A549 (cell line): Measurements from ENCODE around the gene SGTB. TPM values are rescaled to one million over a fixed set of nuclear protein-coding genes. Genes with fewer than 3 reads are reported as not detected.

Source experiments
- ATAC-seq, 2 experiments: fragments of 200-7000 bp in 1 of 2; fragments of >200 bp in 1 of 2; cut with Nextera tagmentation in 1 of 2; cut with Tn5 transposase in 1 of 2; 3 replicates each; pipeline versions ENCODE4 v1.8.0 to v1.9.1; 2018 to 2020; ENCODE audit warnings: mild to moderate bottlenecking in 1 of 2, moderate library complexity in 1 of 2
- CTCF ChIA-PET: fragments of 300-600 bp; sonication (Branson Sonifier 250); formaldehyde crosslinking; extraction: SDS; loops from one replicate; lab custom pipeline; 2021; ENCODE audit warnings: antibody characterized with exemption, inconsistent platforms; lab: Yijun Ruan, JAX
- POLR2A ChIA-PET: fragments of 350-600 bp; formaldehyde crosslinking; extraction: SDS; loops from one replicate; lab custom pipeline; 2021; ENCODE audit warnings: antibody characterized with exemption, inconsistent platforms; lab: Yijun Ruan, JAX
- DNase-seq, 2 experiments: peaks; one replicate each; pipeline versions ENCODE4 v3.0.0 to v3.0.0-alpha.2; 2011 to 2016; ENCODE audit warnings: low read depth in 1 of 2, low spot score in 1 of 2
- FAIRE-seq: peaks from 2 replicates; lab custom pipeline; 2011; peaks lifted over from hg19 to GRCh38; lab: Jason Lieb, UNC
- H3K27ac ChIP-seq, 2 experiments: fragments of >200 bp; sonication (Bioruptor Twin); formaldehyde crosslinking; 3 replicates each; pipeline ENCODE4 v1.5.1; 2016 to 2017
- H3K4me1 ChIP-seq: fragments of >200 bp; sonication (Bioruptor Twin); formaldehyde crosslinking; 3 replicates; pipeline ENCODE4 v1.6.1; 2016
- H3K4me2 ChIP-seq: fragments of >200 bp; sonication (Bioruptor Twin); formaldehyde crosslinking; 3 replicates; pipeline ENCODE4 v1.6.1; 2016
- H3K4me3 ChIP-seq: fragments of >200 bp; sonication (Bioruptor Twin); formaldehyde crosslinking; 3 replicates; pipeline ENCODE4 v1.5.1; 2016
- H3K9me3 ChIP-seq: fragments of >200 bp; sonication (Bioruptor Twin); formaldehyde crosslinking; 3 replicates; pipeline ENCODE4 v1.6.1; 2016
- CBX8 ChIP-seq: fragments of 200-600 bp; sonication (generic); IDR thresholded peaks from 2 replicates; pipeline ENCODE4 v1.6.1; 2016
- EHMT2 ChIP-seq: fragments of 200-600 bp; sonication (generic); IDR thresholded peaks from 2 replicates; pipeline ENCODE4 v1.6.1; 2016; ENCODE audit warnings: antibody characterized with exemption, low read depth, mild to moderate bottlenecking, moderate library complexity
- ESRRA ChIP-seq: fragments of 150-350 bp; IDR thresholded peaks from 2 replicates; pipeline ENCODE4 v1.6.1; 2014; ENCODE audit warnings: mild to moderate bottlenecking, low read length, borderline replicate concordance
- FOXS1 ChIP-seq: fragments of 250-450 bp; sonication (Bioruptor Pico); IDR thresholded peaks from 2 replicates; pipeline ENCODE4 v1.5.0; 2020; ENCODE audit warnings: mild to moderate bottlenecking, moderate library complexity
- GATA3 ChIP-seq: IDR thresholded peaks from 2 replicates; pipeline ENCODE4 v1.6.1; 2012; ENCODE audit warnings: borderline replicate concordance
- HOXA7 ChIP-seq: fragments of 250-450 bp; sonication (Bioruptor Pico); IDR thresholded peaks from 2 replicates; pipeline ENCODE4 v1.5.0; 2020; ENCODE audit warnings: mild to moderate bottlenecking, moderate library complexity
- HOXB13 ChIP-seq: fragments of 250-450 bp; sonication (Bioruptor Pico); IDR thresholded peaks from 2 replicates; pipeline ENCODE4 v1.5.0; 2020; ENCODE audit warnings: low read depth, mild to moderate bottlenecking, moderate library complexity
- HOXB5 ChIP-seq: fragments of 250-450 bp; sonication (Bioruptor Pico); IDR thresholded peaks from 2 replicates; pipeline ENCODE4 v1.5.0; 2020; ENCODE audit warnings: mild to moderate bottlenecking, moderate library complexity
- JUNB ChIP-seq: fragments of >200 bp; sonication (Bioruptor Twin); formaldehyde crosslinking; IDR thresholded peaks from 2 replicates; pipeline ENCODE4 v1.6.1; 2016
- KDM1A ChIP-seq: fragments of 200-600 bp; sonication (generic); IDR thresholded peaks from 2 replicates; pipeline ENCODE4 v1.6.1; 2016; ENCODE audit warnings: low read depth, mild to moderate bottlenecking
- MAZ ChIP-seq: fragments of 150-350 bp; IDR thresholded peaks from 2 replicates; pipeline ENCODE4 v1.6.1; 2014; ENCODE audit warnings: antibody characterized with exemption, low read depth, low read length, borderline replicate concordance
- PHF8 ChIP-seq: fragments of 200-600 bp; sonication (generic); IDR thresholded peaks from 2 replicates; pipeline ENCODE4 v1.6.1; 2016; ENCODE audit warnings: low read depth, mild to moderate bottlenecking, antibody characterized with exemption, moderate library complexity, borderline replicate concordance
- POLR2A ChIP-seq: IDR thresholded peaks from 2 replicates; pipeline ENCODE4 v1.6.1; 2012; ENCODE audit warnings: mild to moderate bottlenecking, low read length
- RAD21 ChIP-seq, 2 experiments: fragments of >200 bp in 1 of 2; sonication (Bioruptor Twin) in 1 of 2; formaldehyde crosslinking in 1 of 2; IDR thresholded peaks in 1 of 2; conservative IDR thresholded peaks in 1 of 2; 2 replicates in 1 of 2; 3 replicates in 1 of 2; pipeline ENCODE4 v1.6.1; 2012 to 2018; ENCODE audit warnings: inconsistent platforms in 1 of 2
- RARB ChIP-seq: fragments of 250-450 bp; sonication (Bioruptor Pico); IDR thresholded peaks from 2 replicates; pipeline ENCODE4 v1.8.0; 2021; ENCODE audit warnings: mild to moderate bottlenecking, moderate library complexity
- RCOR1 ChIP-seq: fragments of 150-350 bp; IDR thresholded peaks from 2 replicates; pipeline ENCODE4 v1.6.1; 2014; ENCODE audit warnings: antibody characterized with exemption, low read length, low read depth
- RFX5 ChIP-seq: fragments of 450-650 bp; IDR thresholded peaks from 2 replicates; pipeline ENCODE4 v1.7.1; 2014; ENCODE audit warnings: antibody characterized with exemption, mild to moderate bottlenecking, moderate library complexity
- TFCP2L1 ChIP-seq: fragments of 250-450 bp; sonication (Bioruptor Pico); IDR thresholded peaks from 2 replicates; pipeline ENCODE4 v1.5.0; 2021; ENCODE audit warnings: mild to moderate bottlenecking
- ZC3H11A ChIP-seq: fragments of 450-650 bp; IDR thresholded peaks from 2 replicates; pipeline ENCODE4 v1.6.1; 2014; ENCODE audit warnings: antibody characterized with exemption, mild to moderate bottlenecking
- ZFP36 ChIP-seq: fragments of 450-650 bp; IDR thresholded peaks from 2 replicates; pipeline ENCODE4 v1.6.1; 2014; ENCODE audit warnings: borderline replicate concordance; ENCODE audit not compliant: partially characterized antibody
- ZSCAN20 ChIP-seq: fragments of 250-450 bp; sonication (Bioruptor Pico); IDR thresholded peaks from 2 replicates; pipeline ENCODE4 v1.8.0; 2022; ENCODE audit warnings: mild to moderate bottlenecking, moderate library complexity
- WGBS: methylation state at CpG from one replicate; pipeline ENCODE4 v1.1.6; 2017; ENCODE audit errors: missing lambda C conversion rate; 5-methylcytosine and 5-hydroxymethylcytosine counted together
- polyA plus RNA-seq, 4 experiments: library from polyadenylated mRNA; depleted of rRNA in 3 of 4; stranded (reverse); fragments of >200 nt; fragmentation: RNase III in 1 of 4; extraction: RNeasy Plus Mini Kit Qiagen cat#74134 plus additional on column Dnase treatment in 1 of 4; gene quantifications; 2 replicates in 3 of 4; 3 replicates in 1 of 4; pipeline ENCODE4 v1.2.3, GENCODE V29; 2011 to 2017
- TF ChIP-seq, protein P1 (sequence below): fragments of 200-600 bp; sonication (generic); IDR thresholded peaks from 2 replicates; pipeline ENCODE4 v1.6.1; 2016; ENCODE audit warnings: antibody characterized with exemption, mild to moderate bottlenecking, moderate library complexity
- TF ChIP-seq, protein P2 (sequence below): fragments of 450-650 bp; IDR thresholded peaks from 2 replicates; pipeline ENCODE4 v1.6.1; 2014; ENCODE audit warnings: antibody characterized with exemption
- TF ChIP-seq, protein P3 (sequence below): IDR thresholded peaks from 2 replicates; pipeline ENCODE4 v1.6.1; 2012
- TF ChIP-seq, protein P4 (sequence below): fragments of >200 bp; sonication (Bioruptor Twin); formaldehyde crosslinking; IDR thresholded peaks from 3 replicates; pipeline ENCODE4 v1.6.1; 2016

Gene SGTB
- polyA plus RNA-seq, 2 of the 4 experiments (the other 2 are of a cell fraction), result 8.6 to 17.4 TPM

DNA sequence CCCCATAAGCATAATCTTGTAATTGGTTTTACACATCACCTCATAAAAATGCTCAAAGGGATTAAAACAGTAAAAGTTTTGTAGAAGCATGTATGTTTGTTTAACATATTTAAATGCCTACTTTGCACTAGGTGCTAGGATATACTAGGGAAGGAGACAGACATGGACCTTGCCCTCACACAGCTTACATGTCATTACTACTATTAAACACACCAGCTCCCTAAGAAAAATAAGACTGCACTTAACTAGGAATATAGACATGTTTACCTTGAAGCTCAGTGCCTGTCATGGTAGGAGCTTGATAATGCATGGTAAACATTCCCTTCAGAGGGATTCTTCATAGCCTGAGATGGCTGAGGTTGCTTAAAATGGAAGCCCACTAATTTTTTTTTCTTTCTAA is 90.9 kb downstream of the SGTB start:
- H3K4me2 ChIP-seq, result no peak overlapping the region
- H3K4me1 ChIP-seq, result peaks cover 5% of the 10 kb centered on the region; the same call in 2 of the 3 replicates
- ChIA-PET CTCF (interaction anchor here (0.5 kb wide), 1 partner anchor 8 kb away, joined by 3 read pairs; no protein-coding TSS in a partner anchor), POLR2A (no interaction called here)
- DNase-seq, result no peak
- H3K9me3 ChIP-seq, result no peaks in the 10 kb centered on the region
- TF ChIP-seq KDM1A (no peak), POLR2A (no peak), JUNB (no peak), ZC3H11A (no peak), FOXS1 (CRISPR knock-in tag) (no peak)
- no peak for FAIRE-seq
- no peak overlapping the region for H3K27ac ChIP-seq
- H3K4me3 ChIP-seq, result no peak overlapping the region
- no peak for ATAC-seq

DNA sequence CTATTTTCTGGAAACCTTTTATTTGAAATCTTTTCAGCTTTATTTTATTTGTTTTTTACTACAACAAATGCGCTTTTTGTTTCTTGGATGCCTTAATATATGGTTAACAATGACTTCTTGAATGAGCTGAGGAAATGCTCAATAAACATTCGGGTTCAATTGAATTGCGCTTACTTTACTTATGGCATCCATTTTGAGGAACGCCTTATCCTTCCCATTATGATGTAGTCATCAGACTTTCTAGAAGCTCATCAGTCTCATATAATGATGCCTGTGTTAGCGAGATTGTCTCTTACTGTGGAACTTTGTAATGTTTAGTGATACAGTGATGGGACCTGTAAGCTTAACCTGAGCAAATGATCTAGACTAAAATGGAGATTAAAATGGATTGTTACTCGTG is 96.2 kb downstream of the SGTB start:
- DNase-seq (no peak), ATAC-seq (no peak), FAIRE-seq (no peak)
- ChIA-PET POLR2A (no interaction called here), CTCF (no interaction called here)
- 36% methylated on average over 6 of the region's 6 CpGs for WGBS
- Histone ChIP-seq H3K4me1 (peaks cover 15% of the 10 kb centered on the region; the same call in 2 of the 3 replicates), H3K4me3 (peak overlapping the region; percentile 72), H3K9me3 (no peaks in the 10 kb centered on the region), H3K27ac (peak overlapping the region; percentile 45 to 87; a peak in 4 of 6 replicates), H3K4me2 (peak overlapping the region; percentile 90)
- TF ChIP-seq GATA3 (no peak), TFCP2L1 (CRISPR knock-in tag) (no peak), FOXS1 (CRISPR knock-in tag) (no peak), ZFP36 (no peak), ZSCAN20 (no peak), RAD21 (conservative IDR thresholded peaks at IDR 0.05 in 1 of 2, IDR thresholded peaks at IDR 0.05 in 1 of 2) (no peak)
- TF ChIP-seq, protein P1, sequence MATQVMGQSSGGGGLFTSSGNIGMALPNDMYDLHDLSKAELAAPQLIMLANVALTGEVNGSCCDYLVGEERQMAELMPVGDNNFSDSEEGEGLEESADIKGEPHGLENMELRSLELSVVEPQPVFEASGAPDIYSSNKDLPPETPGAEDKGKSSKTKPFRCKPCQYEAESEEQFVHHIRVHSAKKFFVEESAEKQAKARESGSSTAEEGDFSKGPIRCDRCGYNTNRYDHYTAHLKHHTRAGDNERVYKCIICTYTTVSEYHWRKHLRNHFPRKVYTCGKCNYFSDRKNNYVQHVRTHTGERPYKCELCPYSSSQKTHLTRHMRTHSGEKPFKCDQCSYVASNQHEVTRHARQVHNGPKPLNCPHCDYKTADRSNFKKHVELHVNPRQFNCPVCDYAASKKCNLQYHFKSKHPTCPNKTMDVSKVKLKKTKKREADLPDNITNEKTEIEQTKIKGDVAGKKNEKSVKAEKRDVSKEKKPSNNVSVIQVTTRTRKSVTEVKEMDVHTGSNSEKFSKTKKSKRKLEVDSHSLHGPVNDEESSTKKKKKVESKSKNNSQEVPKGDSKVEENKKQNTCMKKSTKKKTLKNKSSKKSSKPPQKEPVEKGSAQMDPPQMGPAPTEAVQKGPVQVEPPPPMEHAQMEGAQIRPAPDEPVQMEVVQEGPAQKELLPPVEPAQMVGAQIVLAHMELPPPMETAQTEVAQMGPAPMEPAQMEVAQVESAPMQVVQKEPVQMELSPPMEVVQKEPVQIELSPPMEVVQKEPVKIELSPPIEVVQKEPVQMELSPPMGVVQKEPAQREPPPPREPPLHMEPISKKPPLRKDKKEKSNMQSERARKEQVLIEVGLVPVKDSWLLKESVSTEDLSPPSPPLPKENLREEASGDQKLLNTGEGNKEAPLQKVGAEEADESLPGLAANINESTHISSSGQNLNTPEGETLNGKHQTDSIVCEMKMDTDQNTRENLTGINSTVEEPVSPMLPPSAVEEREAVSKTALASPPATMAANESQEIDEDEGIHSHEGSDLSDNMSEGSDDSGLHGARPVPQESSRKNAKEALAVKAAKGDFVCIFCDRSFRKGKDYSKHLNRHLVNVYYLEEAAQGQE, result no peak
- TF ChIP-seq, protein P2, sequence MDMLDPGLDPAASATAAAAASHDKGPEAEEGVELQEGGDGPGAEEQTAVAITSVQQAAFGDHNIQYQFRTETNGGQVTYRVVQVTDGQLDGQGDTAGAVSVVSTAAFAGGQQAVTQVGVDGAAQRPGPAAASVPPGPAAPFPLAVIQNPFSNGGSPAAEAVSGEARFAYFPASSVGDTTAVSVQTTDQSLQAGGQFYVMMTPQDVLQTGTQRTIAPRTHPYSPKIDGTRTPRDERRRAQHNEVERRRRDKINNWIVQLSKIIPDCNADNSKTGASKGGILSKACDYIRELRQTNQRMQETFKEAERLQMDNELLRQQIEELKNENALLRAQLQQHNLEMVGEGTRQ, result no peak

DNA sequence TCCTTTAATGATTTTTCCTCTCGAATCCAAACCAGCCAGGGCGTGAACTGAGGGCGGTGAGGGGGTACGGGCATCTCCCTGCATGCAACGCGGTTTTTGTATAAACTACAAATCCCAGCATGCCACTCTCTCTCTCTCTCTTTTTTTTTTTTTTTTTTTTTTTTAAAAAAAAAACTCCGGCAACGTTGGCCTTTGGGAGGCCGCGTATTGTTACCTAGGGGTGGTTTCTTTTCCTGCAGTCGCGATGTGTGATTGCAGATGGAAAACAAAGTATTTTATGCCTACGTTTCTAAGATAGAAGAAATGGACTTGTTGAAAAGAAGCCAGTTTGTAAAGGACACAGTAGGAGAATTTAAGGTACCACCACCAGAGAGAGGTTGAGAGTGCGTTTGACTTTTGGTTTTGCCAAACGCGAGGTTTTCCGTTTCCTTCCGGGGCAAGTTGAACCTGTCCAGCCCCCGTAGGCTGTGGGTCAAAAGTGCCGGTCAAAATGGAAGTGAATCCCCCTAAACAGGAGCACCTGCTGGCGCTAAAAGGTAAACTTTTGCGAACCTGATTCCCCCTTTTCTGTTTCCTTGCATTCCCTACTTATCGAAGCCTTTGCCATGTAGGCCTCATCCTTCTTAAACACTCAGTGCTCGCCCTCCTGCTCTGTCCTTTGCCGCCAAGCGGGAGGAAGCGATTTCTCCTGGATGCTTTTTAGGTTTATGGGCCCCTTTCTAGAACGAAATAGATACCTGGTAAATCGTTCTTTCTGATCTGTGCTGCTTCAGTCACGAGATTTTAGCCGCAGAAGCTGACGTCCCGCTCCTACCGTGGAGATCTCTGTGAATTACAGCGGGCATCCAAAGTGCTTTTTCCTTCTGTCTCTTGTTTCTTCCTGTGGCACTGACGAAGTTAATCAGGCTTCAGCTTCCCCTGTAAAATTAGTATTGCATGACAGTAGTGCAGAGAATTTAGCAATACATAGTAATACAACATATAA is 97.0 kb downstream of the SGTB start, which contains the start of the genes SHLD3 and TRAPPC13:
Gene SHLD3, plus strand, starts transcription at position 457 of the 985 bp plus-strand sequence. CDS start 4,561 bp downstream, outside the sequence.
Gene TRAPPC13, plus strand, starts transcription at position 457 of the 985 bp plus-strand sequence. Its CDS starts 34 bp downstream, at position 491.
- Histone ChIP-seq H3K4me2 (peak within 1 kb of the TSS; percentile 90), H3K4me1 (peaks cover 15% of the 10 kb centered on the region; the same call in 2 of the 3 replicates), H3K4me3 (peak within 1 kb of the TSS; percentile 72), H3K9me3 (no peaks in the 10 kb centered on the region), H3K27ac (peak within 1 kb of the TSS; percentile 87 to 90)
- peak; percentile 64 to 92 for DNase-seq
- ChIA-PET POLR2A (interaction anchor here (1.0 kb wide), 1 partner anchor 97 kb away, joined by 5 read pairs; the partner anchor contains the start of genes NLN and SGTB), CTCF (interaction anchor here (0.7 to 1.0 kb wide), 2 partner anchors 17 to 416 kb away, joined by 3 to 4 read pairs; no protein-coding TSS in a partner anchor)
- no peak for FAIRE-seq
- peak; percentile 90 for ATAC-seq
- WGBS, result 2% methylated on average over 35 of the region's 36 CpGs
- TF ChIP-seq, protein P3, sequence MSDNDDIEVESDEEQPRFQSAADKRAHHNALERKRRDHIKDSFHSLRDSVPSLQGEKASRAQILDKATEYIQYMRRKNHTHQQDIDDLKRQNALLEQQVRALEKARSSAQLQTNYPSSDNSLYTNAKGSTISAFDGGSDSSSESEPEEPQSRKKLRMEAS, result no peak; the same call in 1 of the 2 replicates
- TF ChIP-seq RARB (no peak), HOXB13 (no peak), MAZ (no peak), RFX5 (no peak), HOXA7 (CRISPR knock-in tag) (no peak), ZSCAN20 (no peak), PHF8 (peak; percentile 68), ZFP36 (no peak), TFCP2L1 (CRISPR knock-in tag) (no peak), FOXS1 (CRISPR knock-in tag) (no peak), HOXB5 (CRISPR knock-in tag) (no peak), ZC3H11A (no peak), GATA3 (no peak), RCOR1 (no peak), ESRRA (no peak), EHMT2 (no peak), CBX8 (no peak)
- TF ChIP-seq, protein P2, result no peak
- TF ChIP-seq, protein P4, sequence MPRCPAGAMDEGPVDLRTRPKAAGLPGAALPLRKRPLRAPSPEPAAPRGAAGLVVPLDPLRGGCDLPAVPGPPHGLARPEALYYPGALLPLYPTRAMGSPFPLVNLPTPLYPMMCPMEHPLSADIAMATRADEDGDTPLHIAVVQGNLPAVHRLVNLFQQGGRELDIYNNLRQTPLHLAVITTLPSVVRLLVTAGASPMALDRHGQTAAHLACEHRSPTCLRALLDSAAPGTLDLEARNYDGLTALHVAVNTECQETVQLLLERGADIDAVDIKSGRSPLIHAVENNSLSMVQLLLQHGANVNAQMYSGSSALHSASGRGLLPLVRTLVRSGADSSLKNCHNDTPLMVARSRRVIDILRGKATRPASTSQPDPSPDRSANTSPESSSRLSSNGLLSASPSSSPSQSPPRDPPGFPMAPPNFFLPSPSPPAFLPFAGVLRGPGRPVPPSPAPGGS, result no peak; the same call in 2 of the 3 replicates
